Astrocyte of the spinal cord (primary cell): ENCODE measurements around the gene NDC1.

Experiments used
- DNase-seq: peaks from one replicate; pipeline ENCODE4 v3.0.0; 2011; ENCODE audit warnings: low read depth, low spot score
- H3K4me3 ChIP-seq: 2 replicates; pipeline ENCODE4 v1.5.1; 2011; ENCODE audit warnings: low read depth, mild to moderate bottlenecking, low read length, moderate library complexity
- in situ Hi-C: cut with HindIII; loops from 2 replicates; pipeline ENCODE4 v1.10.0; 2017; ENCODE audit warnings: low sequenced_read_pairs
- TF ChIP-seq, protein P1 (sequence below): IDR thresholded peaks from 2 replicates; pipeline ENCODE4 v1.5.1; 2012; ENCODE audit warnings: low read depth, mild to moderate bottlenecking, low read length, inconsistent platforms

Gene NDC1

DNA sequence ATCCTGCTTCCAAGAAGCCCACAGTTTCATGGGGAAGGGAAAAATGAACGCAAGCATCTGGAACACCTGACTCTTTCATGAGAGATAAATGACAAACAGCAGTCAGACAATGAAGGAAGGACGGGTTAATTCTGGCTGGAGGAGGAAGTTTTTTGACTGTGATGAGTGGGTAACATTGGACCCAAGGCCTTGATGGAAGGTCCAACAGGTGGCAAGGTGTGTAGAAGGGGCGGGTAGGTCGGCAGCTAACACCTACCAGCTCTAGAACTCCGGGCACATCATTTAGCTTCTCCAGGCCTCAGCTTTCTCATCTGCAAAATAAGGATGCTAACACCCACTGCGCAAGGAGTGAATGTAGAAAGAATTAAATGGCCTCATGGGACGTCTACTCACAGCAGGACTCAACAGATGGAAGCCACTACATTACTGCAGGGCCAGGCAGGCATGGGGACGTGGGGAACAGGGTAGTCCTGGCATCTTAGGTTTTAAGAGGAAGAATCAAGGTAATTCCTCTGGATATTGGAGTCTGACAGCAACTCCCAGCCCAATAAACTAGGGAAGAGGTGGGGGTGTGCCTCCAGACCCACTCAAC, 112.0 kb downstream of the NDC1 start:
- in situ Hi-C loops = no loop called here
- TF ChIP-seq, protein P1, sequence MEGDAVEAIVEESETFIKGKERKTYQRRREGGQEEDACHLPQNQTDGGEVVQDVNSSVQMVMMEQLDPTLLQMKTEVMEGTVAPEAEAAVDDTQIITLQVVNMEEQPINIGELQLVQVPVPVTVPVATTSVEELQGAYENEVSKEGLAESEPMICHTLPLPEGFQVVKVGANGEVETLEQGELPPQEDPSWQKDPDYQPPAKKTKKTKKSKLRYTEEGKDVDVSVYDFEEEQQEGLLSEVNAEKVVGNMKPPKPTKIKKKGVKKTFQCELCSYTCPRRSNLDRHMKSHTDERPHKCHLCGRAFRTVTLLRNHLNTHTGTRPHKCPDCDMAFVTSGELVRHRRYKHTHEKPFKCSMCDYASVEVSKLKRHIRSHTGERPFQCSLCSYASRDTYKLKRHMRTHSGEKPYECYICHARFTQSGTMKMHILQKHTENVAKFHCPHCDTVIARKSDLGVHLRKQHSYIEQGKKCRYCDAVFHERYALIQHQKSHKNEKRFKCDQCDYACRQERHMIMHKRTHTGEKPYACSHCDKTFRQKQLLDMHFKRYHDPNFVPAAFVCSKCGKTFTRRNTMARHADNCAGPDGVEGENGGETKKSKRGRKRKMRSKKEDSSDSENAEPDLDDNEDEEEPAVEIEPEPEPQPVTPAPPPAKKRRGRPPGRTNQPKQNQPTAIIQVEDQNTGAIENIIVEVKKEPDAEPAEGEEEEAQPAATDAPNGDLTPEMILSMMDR = no peak
- no peak overlapping the region for H3K4me3 ChIP-seq
- no peak for DNase-seq

DNA sequence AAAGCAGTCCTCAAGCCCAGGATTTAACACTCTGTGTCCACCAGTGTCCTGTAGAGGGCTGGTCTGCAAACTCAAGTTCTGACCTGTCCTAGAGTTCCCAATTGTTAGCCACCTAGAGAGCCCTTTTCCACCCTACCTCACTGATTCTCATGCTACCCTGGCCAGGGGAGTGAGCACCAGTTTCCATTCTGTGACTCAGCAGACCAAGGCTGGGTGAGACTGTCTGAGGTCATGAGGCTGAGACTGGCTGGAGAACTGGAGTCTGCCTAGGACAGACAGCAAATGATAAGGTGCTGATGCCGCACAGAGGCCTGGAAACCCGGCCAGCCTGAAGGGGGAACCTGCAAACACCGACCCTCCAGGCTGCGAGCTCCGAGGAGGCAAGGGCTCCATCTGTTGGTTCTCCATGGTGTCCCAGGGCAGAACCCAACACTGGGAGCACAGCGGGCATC, 112.8 kb downstream of the NDC1 start:
- in situ Hi-C loops = no loop called here
- TF ChIP-seq, protein P1 = peak; percentile 41
- no peak overlapping the region for H3K4me3 ChIP-seq
- DNase-seq = peak; percentile 67

DNA sequence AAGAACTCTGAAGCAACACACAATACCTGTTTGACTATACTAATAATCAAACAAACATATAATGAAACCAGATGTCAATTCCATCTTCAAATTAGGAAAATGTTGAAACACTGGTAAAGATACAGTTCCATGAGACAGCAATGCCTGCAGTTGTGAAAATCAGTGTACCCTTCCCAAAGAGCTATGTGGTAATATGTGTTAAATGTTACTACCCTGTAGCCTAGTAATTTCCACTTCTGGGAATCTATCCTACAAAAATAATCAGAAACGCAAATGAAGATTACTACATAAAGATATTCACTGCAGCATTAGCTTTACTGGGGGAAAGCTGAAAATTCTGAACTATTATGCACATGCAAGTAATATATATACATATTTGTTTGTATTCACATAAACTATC, 116.1 kb downstream of the NDC1 start:
- no peak overlapping the region for H3K4me3 ChIP-seq
- DNase-seq = no peak
- in situ Hi-C loops = no loop called here
- TF ChIP-seq, protein P1 = no peak

DNA sequence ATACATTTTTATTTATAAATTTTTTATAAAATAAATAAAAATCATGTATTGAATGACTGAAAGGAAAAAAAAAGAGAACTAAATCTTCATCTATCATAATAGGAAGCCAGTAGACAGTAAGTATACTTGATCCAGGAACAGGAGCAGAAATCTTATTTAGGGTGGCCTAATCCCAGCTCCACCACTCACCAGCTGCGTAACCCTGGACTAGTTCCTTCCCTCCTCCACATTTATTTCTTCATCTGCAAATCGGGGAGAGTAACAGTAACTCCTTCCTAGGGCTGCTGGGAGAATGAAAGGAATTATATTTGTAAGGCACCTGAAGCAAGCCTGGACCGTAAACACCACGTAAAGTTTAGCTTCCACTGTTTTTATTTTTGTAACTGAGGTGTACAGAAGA, 117.0 kb downstream of the NDC1 start:
- no peak for DNase-seq
- in situ Hi-C loops = no loop called here
- no peak overlapping the region for H3K4me3 ChIP-seq
- TF ChIP-seq, protein P1 = no peak

DNA sequence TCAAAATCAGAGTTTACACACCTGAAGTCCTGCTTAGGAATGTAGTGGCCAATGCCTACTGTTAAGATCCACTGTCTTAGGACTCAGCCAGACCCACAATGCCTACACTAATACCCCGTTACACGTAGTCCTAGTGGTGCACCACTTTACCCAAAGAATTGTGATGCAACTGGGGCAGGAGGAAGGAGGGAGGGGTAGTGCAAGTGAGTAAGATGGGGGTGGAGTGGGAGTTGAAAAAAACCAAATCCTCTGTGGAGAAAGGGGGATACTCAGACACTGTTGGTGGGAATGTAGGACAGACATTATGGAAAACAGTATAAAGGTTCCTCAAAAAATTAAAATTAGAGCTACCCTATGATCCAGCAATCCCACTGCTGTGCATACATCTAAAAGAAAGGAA, 118.6 kb downstream of the NDC1 start:
- TF ChIP-seq, protein P1 = no peak
- in situ Hi-C loops = no loop called here
- no peak for DNase-seq

DNA sequence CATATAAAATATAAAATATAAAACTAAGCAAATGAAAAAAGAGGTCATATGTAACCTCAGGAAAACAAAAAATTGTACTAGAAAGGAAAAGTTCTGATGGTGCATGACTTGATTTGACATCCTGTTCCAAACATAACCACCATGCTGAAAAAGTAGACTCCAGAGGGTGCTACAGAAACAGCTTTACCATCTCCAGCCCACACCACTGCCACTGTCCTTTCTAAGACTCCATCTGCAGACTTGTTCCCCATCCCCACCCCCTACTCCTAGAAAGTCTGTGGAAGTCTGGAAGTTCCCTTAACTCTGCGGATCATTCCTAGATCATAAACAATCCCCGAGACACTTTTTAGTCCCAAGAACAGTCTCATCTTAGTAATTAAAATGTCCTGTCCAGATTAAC, 119.7 kb downstream of the NDC1 start:
- TF ChIP-seq, protein P1 = peak; percentile 3
- H3K4me3 ChIP-seq = no peak overlapping the region
- in situ Hi-C loops = no loop called here
- no peak for DNase-seq

More for the DNA sequence above, 118.6 kb downstream of the NDC1 start:
- no peak overlapping the region for H3K4me3 ChIP-seq
